Esophagus muscularis mucosa (tissue), 3 donors: ENCODE data around the gene WDFY4.

Experiments used
- CTCF ChIP-seq, 3 experiments: fragments of 200-600 bp in 2 of 3; fragments of 450-650 bp in 1 of 3; sonication (generic) in 2 of 3; IDR thresholded peaks; one replicate each; pipeline ENCODE4 v1.5.1; 2017 to 2019; ENCODE audit warnings: antibody characterized with exemption in 3 of 3, mild to moderate bottlenecking in 2 of 3, moderate library complexity in 1 of 3
- POLR2A ChIP-seq: fragments of 450-650 bp; IDR thresholded peaks from one replicate; pipeline ENCODE4 v1.6.1; 2017; ENCODE audit warnings: antibody characterized with exemption, moderate library complexity, mild to moderate bottlenecking, low read depth
- POLR2AphosphoS5 ChIP-seq, 2 donors: sonication (generic); formaldehyde crosslinking; IDR thresholded peaks; one replicate each; pipeline ENCODE4 v1.6.1; 2017; ENCODE audit warnings: antibody characterized with exemption in 2 of 2

GRCh38 chr10:48700071-48700470, 15.4 kb downstream of the WDFY4 start:
- TF ChIP-seq POLR2A (no peak), CTCF (IDR thresholded peaks at IDR 0.05) (no peak), POLR2AphosphoS5 (IDR thresholded peaks at IDR 0.05) (no peak)
